IMR-90 (cell line): ENCODE results near the gene RADX.

Experiments used
- BHLHE40 ChIP-seq: fragments of 150-350 bp; IDR thresholded peaks from 2 replicates; pipeline ENCODE4 v1.6.1; 2016; ENCODE audit warnings: mild to moderate bottlenecking, low read depth, low read length
- CEBPB ChIP-seq: IDR thresholded peaks from 2 replicates; pipeline ENCODE4 v1.6.1; 2012; ENCODE audit warnings: low read depth, low read length, improper control_type of control experiment
- CHD1 ChIP-seq: IDR thresholded peaks from 2 replicates; pipeline ENCODE4 v1.6.1; 2012; ENCODE audit warnings: low read depth, low read length, improper control_type of control experiment
- ELK1 ChIP-seq: fragments of 150-350 bp; IDR thresholded peaks from 2 replicates; pipeline ENCODE4 v1.6.1; 2016; ENCODE audit warnings: low read depth, mild to moderate bottlenecking, low read length, moderate library complexity, borderline replicate concordance
- MAFK ChIP-seq: IDR thresholded peaks from 2 replicates; pipeline ENCODE4 v1.6.1; 2012; ENCODE audit warnings: low read depth, low read length, improper control_type of control experiment
- POLR2A ChIP-seq: IDR thresholded peaks from 2 replicates; pipeline ENCODE4 v1.6.1; 2012; ENCODE audit warnings: mild to moderate bottlenecking, low read depth, low read length
- RAD21 ChIP-seq: IDR thresholded peaks from 2 replicates; pipeline ENCODE4 v1.6.1; 2012; ENCODE audit warnings: low read length, improper control_type of control experiment
- RCOR1 ChIP-seq: IDR thresholded peaks from 2 replicates; pipeline ENCODE4 v1.6.1; 2012; ENCODE audit warnings: mild to moderate bottlenecking, low read length, improper control_type of control experiment; ENCODE audit not compliant: insufficient replicate concordance
- RFX5 ChIP-seq: IDR thresholded peaks from 2 replicates; pipeline ENCODE4 v1.8.0; 2012; ENCODE audit warnings: low read depth, mild to moderate bottlenecking, low read length, moderate library complexity
- SMC3 ChIP-seq: fragments of 150-350 bp; IDR thresholded peaks from 2 replicates; pipeline ENCODE4 v1.6.1; 2016; ENCODE audit warnings: low read depth, mild to moderate bottlenecking, antibody characterized with exemption, low read length, moderate library complexity
- USF2 ChIP-seq: fragments of 150-350 bp; IDR thresholded peaks from 2 replicates; pipeline ENCODE4 v1.6.1; 2017; ENCODE audit warnings: mild to moderate bottlenecking, antibody characterized with exemption, low read length, low read depth
- TF ChIP-seq, protein P1 (sequence below): conservative IDR thresholded peaks from 2 replicates; pipeline ENCODE4 v1.5.1; 2012; ENCODE audit warnings: mild to moderate bottlenecking, low read depth, low read length, improper control_type of control experiment

DNA sequence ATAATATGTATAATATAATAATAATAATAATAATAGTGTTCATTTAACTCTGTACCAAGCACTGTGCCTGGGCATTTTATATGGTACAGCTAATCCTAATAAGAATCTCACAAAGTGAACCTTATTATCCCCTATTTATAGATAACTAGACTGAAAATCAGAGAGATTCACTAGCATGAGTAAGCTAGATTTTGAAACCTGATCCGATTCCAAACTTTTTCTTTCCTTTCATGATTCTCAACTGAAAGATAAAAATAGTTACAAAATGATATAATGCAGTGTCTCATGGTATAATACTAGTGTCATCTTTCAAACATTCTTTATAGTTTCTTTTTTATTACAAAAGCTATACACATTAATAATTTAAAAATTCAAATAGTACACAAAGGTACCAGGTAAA lies 58.9 kb downstream of the RADX start:
- TF ChIP-seq RFX5 (no peak), POLR2A (no peak), RAD21 (no peak), CHD1 (no peak), BHLHE40 (no peak), ELK1 (no peak), CEBPB (no peak), MAFK (no peak), RCOR1 (no peak), USF2 (no peak), SMC3 (no peak)
- TF ChIP-seq, protein P1, sequence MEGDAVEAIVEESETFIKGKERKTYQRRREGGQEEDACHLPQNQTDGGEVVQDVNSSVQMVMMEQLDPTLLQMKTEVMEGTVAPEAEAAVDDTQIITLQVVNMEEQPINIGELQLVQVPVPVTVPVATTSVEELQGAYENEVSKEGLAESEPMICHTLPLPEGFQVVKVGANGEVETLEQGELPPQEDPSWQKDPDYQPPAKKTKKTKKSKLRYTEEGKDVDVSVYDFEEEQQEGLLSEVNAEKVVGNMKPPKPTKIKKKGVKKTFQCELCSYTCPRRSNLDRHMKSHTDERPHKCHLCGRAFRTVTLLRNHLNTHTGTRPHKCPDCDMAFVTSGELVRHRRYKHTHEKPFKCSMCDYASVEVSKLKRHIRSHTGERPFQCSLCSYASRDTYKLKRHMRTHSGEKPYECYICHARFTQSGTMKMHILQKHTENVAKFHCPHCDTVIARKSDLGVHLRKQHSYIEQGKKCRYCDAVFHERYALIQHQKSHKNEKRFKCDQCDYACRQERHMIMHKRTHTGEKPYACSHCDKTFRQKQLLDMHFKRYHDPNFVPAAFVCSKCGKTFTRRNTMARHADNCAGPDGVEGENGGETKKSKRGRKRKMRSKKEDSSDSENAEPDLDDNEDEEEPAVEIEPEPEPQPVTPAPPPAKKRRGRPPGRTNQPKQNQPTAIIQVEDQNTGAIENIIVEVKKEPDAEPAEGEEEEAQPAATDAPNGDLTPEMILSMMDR: no peak
